Neural cell (in vitro differentiated cells): ENCODE data around the gene LDLR. TPM values are rescaled to one million over a fixed set of nuclear protein-coding genes. Genes with fewer than 3 reads are reported as not detected.

Experiments used
- H2AFZ ChIP-seq: fragments of 200-600, 300-800 bp; sonication (generic), shearing (Covaris generic); 2 replicates; pipeline ENCODE4 v1.6.0; 2014; ENCODE audit warnings: low read depth, mild to moderate bottlenecking, antibody characterized with exemption, low read length, moderate library complexity
- H3F3A ChIP-seq: fragments of 200-600 bp; shearing (Covaris generic); 2 replicates; pipeline ENCODE4 v1.6.1; 2016; ENCODE audit warnings: mild to moderate bottlenecking, moderate library complexity, mixed read lengths, antibody characterized with exemption, low read length; ENCODE audit not compliant: insufficient read depth, poor library complexity, severe bottlenecking
- H3K27ac ChIP-seq: fragments of 200-600, 300-800 bp; sonication (generic), shearing (Covaris generic); 2 replicates; pipeline ENCODE4 v1.5.1; 2014; ENCODE audit warnings: mild to moderate bottlenecking, low read length, moderate library complexity
- H3K27me3 ChIP-seq: fragments of 300-800, 200-600 bp; sonication (generic), shearing (Covaris generic); 2 replicates; pipeline ENCODE4 v1.6.0; 2014; ENCODE audit warnings: mild to moderate bottlenecking, low read depth, low read length, moderate library complexity; ENCODE audit not compliant: insufficient read depth
- H3K36me3 ChIP-seq: fragments of 300-800, 200-600 bp; sonication (generic), shearing (Covaris generic); 2 replicates; pipeline ENCODE4 v1.5.1; 2014; ENCODE audit warnings: mild to moderate bottlenecking, antibody characterized with exemption, low read length, moderate library complexity; ENCODE audit not compliant: insufficient read depth
- H3K4me2 ChIP-seq: fragments of 300-800, 200-600 bp; sonication (generic), shearing (Covaris generic); 2 replicates; pipeline ENCODE4 v1.6.0; 2014; ENCODE audit warnings: mild to moderate bottlenecking, low read length
- H3K4me3 ChIP-seq: fragments of 300-800, 200-600 bp; sonication (generic), shearing (Covaris generic); 2 replicates; pipeline ENCODE4 v1.5.1; 2014; ENCODE audit warnings: mild to moderate bottlenecking, low read length, moderate library complexity
- H3K79me2 ChIP-seq: fragments of 200-600 bp; shearing (Covaris generic); replicated peaks from 2 replicates; pipeline ENCODE4 v1.6.0; 2014; ENCODE audit warnings: mild to moderate bottlenecking, low read length, moderate library complexity; ENCODE audit not compliant: insufficient read depth
- H3K9ac ChIP-seq: fragments of 300-800, 200-600 bp; sonication (generic), shearing (Covaris generic); 2 replicates; pipeline ENCODE4 v1.6.1; 2016; ENCODE audit warnings: mild to moderate bottlenecking, low read length, mixed read lengths
- H3K9me2 ChIP-seq: fragments of 200-600 bp; shearing (Covaris generic); 2 replicates; pipeline ENCODE4 v1.6.1; 2016; ENCODE audit warnings: mild to moderate bottlenecking, low read length, mixed read lengths; ENCODE audit not compliant: insufficient read depth
- H3K9me3 ChIP-seq: fragments of 200-600, 300-800 bp; sonication (generic), shearing (Covaris generic); 2 replicates; pipeline ENCODE4 v1.6.1; 2016; ENCODE audit warnings: mild to moderate bottlenecking, mixed run types, low read length, moderate library complexity, mixed read lengths
- H4K20me1 ChIP-seq: fragments of 200-600 bp; shearing (Covaris generic); 2 replicates; pipeline ENCODE4 v1.6.1; 2016; ENCODE audit warnings: mild to moderate bottlenecking, mixed run types; ENCODE audit not compliant: insufficient read depth
- CTCF ChIP-seq: fragments of 450-650 bp; IDR thresholded peaks from 2 replicates; pipeline ENCODE4 v1.5.1; 2014; ENCODE audit warnings: antibody characterized with exemption, mild to moderate bottlenecking, moderate library complexity; ENCODE audit not compliant: poor library complexity, severe bottlenecking
- EP300 ChIP-seq: fragments of 450-650 bp; conservative IDR thresholded peaks from 2 replicates; pipeline ENCODE4 v1.6.1; 2014; ENCODE audit warnings: antibody characterized with exemption, mild to moderate bottlenecking, moderate library complexity; ENCODE audit not compliant: poor library complexity, severe bottlenecking
- EZH2 ChIP-seq: fragments of 200-600, 300-800 bp; shearing (Covaris generic), sonication (generic); IDR thresholded peaks from 2 replicates; pipeline ENCODE4 v1.6.1; 2014; ENCODE audit warnings: antibody characterized with exemption, low read length, borderline replicate concordance, mild to moderate bottlenecking; ENCODE audit not compliant: insufficient read depth, poor library complexity, severe bottlenecking
- MXI1 ChIP-seq: fragments of 450-650 bp; conservative IDR thresholded peaks from 2 replicates; pipeline ENCODE4 v1.6.1; 2014; ENCODE audit warnings: antibody characterized with exemption, mild to moderate bottlenecking; ENCODE audit not compliant: poor library complexity, severe bottlenecking
- POLR2AphosphoS5 ChIP-seq: IDR thresholded peaks from 2 replicates; pipeline ENCODE4 v1.6.1; 2012
- RAD21 ChIP-seq: fragments of 450-650 bp; conservative IDR thresholded peaks from 2 replicates; pipeline ENCODE4 v1.6.1; 2014; ENCODE audit warnings: antibody characterized with exemption, mild to moderate bottlenecking, moderate library complexity
- REST ChIP-seq: IDR thresholded peaks from 2 replicates; pipeline ENCODE4 v1.6.1; 2012; ENCODE audit warnings: borderline replicate concordance
- SMC3 ChIP-seq: fragments of 450-650 bp; conservative IDR thresholded peaks from 2 replicates; pipeline ENCODE4 v1.6.1; 2014; ENCODE audit warnings: antibody characterized with exemption, mild to moderate bottlenecking, moderate library complexity; ENCODE audit not compliant: poor library complexity
- TAF1 ChIP-seq: IDR thresholded peaks from 2 replicates; pipeline ENCODE4 v1.6.1; 2012; ENCODE audit warnings: low read depth
- polyA plus RNA-seq: library from polyadenylated mRNA; depleted of rRNA; stranded (reverse); fragments of >200 nt; gene quantifications from 2 replicates; pipeline ENCODE4 v1.2.3, GENCODE V29; 2014

LDLR gene
- polyA plus RNA-seq, 1 donor from 2014 or later: 23.2 TPM

- H3F3A ChIP-seq: no peaks in the 10 kb centered on the region
- no peaks in the 10 kb centered on the region for H4K20me1 ChIP-seq
These were observed 24.0 kb downstream of the LDLR start for GRCh38 chr19:11113140-11113708.

GRCh38 chr19:11115042-11115441, 25.8 kb downstream of the LDLR start:
- Histone ChIP-seq H3K4me2 (no peak overlapping the region), H3K27ac (no peak overlapping the region), H4K20me1 (no peaks in the 10 kb centered on the region), H3K79me2 (no peaks in the 10 kb centered on the region), H3K9ac (no peak overlapping the region), H3K27me3 (no peaks in the 10 kb centered on the region), H2AFZ (no peak overlapping the region), H3K4me3 (no peak overlapping the region), H3K9me2 (no peaks in the 10 kb centered on the region), H3F3A (no peaks in the 10 kb centered on the region), H3K36me3 (no peaks in the 10 kb centered on the region), H3K9me3 (no peaks in the 10 kb centered on the region)
- no peak for TF ChIP-seq EP300
- no peak for TF ChIP-seq POLR2AphosphoS5
- TF ChIP-seq EZH2: no peak
- no peak for TF ChIP-seq CTCF

More at GRCh38 chr19:11113140-11113708, 24.0 kb downstream of the LDLR start:
- no peak for TF ChIP-seq REST
- TF ChIP-seq POLR2AphosphoS5: no peak
- no peak for TF ChIP-seq EZH2
- no peak for TF ChIP-seq MXI1
- no peak for TF ChIP-seq EP300
- no peak for TF ChIP-seq RAD21
- no peak for TF ChIP-seq SMC3
- TF ChIP-seq TAF1: no peak
- TF ChIP-seq CTCF: no peak
- no peaks in the 10 kb centered on the region for H3K79me2 ChIP-seq
- no peak overlapping the region for H3K4me2 ChIP-seq
- H3K27me3 ChIP-seq: no peaks in the 10 kb centered on the region
- no peak overlapping the region for H2AFZ ChIP-seq
- no peak overlapping the region for H3K4me3 ChIP-seq
- H3K36me3 ChIP-seq: no peaks in the 10 kb centered on the region
- no peak overlapping the region for H3K9ac ChIP-seq
- no peaks in the 10 kb centered on the region for H3K9me3 ChIP-seq
- no peaks in the 10 kb centered on the region for H3K9me2 ChIP-seq
- no peak overlapping the region for H3K27ac ChIP-seq
